ENCODE results near the gene BIRC6. TPM values are rescaled to one million over a fixed set of nuclear protein-coding genes. Genes with fewer than 3 reads are reported as not detected.

The BIRC6 gene
- total RNA-seq, 2 experiments from 2014 or later = 81.2 to 125 TPM

DNA sequence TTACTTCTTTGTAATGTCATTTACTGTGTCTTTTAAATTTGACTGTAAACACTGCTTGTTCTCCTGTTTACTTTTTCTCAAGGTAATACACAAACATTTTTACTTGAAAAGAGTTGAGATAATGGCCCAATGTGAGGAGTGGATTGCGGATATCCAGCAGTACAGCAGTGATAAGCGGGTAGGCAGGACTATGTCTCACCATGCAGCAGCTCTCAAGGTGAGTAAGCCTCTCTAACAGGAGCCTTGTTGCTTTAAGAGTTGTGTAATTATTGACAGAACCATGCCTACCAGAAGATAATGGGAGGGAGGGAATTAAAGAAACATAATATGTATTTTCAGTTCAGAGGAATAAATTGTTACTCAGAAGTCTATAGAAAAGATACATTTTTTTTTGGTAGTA is 254.5 kb downstream of the BIRC6 start:
- TF ChIP-seq, protein P1, sequence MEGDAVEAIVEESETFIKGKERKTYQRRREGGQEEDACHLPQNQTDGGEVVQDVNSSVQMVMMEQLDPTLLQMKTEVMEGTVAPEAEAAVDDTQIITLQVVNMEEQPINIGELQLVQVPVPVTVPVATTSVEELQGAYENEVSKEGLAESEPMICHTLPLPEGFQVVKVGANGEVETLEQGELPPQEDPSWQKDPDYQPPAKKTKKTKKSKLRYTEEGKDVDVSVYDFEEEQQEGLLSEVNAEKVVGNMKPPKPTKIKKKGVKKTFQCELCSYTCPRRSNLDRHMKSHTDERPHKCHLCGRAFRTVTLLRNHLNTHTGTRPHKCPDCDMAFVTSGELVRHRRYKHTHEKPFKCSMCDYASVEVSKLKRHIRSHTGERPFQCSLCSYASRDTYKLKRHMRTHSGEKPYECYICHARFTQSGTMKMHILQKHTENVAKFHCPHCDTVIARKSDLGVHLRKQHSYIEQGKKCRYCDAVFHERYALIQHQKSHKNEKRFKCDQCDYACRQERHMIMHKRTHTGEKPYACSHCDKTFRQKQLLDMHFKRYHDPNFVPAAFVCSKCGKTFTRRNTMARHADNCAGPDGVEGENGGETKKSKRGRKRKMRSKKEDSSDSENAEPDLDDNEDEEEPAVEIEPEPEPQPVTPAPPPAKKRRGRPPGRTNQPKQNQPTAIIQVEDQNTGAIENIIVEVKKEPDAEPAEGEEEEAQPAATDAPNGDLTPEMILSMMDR (conservative IDR thresholded peaks at IDR 0.05; ENCODE audit: low read length) = no peak
- TF ChIP-seq EZH2phosphoT487 (IDR thresholded peaks at IDR 0.05; ENCODE audit: borderline replicate concordance, low read depth, low read length) = no peak
- Histone ChIP-seq H3K4me1 (ENCODE audit: insufficient read depth, low read length, poor library complexity, severe bottlenecking) (no peaks in the 10 kb centered on the region), H3K27ac (ENCODE audit: low read depth, low read length, poor library complexity, severe bottlenecking) (no peak overlapping the region), H3K4me3 (ENCODE audit: low read depth, low read length, poor library complexity, severe bottlenecking) (no peak overlapping the region), H3K9me3 (ENCODE audit: low read length) (no peaks in the 10 kb centered on the region), H3K36me3 (ENCODE audit: insufficient read depth, low read length) (peaks cover 87% of the 10 kb centered on the region), H4K20me1 (ENCODE audit: insufficient read depth, low read length) (no peaks in the 10 kb centered on the region), H2AFZ (ENCODE audit: low read length) (no peak overlapping the region), H3K4me2 (ENCODE audit: low read length) (no peak overlapping the region), H3K9me2 (ENCODE audit: insufficient read depth, low read length) (no peaks in the 10 kb centered on the region), H3K79me2 (ENCODE audit: insufficient read depth, low read depth, low read length) (no peaks in the 10 kb centered on the region)
- CTCF ChIA-PET (ENCODE audit: unreplicated experiment) = no interaction called here
- DNase-seq (ENCODE audit: low spot score) = no peak
- POLR2A ChIA-PET = no interaction called here
- intact Hi-C loops (cut with micrococcal nuclease; ENCODE audit: unreplicated experiment) = no loop called here
- no TSS peak for BruUV-seq (replicated peaks)

DNA sequence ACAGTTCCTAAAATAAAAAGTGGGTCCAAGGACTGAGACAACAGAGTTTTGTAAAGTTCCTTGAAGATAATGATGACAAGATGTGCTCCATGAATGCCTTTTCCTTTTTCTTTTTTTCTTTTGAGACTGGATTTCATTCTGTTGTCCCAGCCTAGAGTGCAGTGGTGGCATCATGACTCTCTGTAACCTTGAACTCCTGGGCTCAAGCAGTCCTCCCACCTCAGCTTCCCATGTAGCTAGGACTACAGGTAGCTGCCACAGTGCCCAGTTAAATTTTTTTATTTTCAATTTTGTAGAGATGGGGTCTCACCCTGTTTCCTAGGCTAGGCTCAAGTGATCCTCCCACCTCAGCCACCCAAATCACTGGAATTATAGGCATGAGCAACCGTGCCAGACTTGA is 254.9 kb downstream of the BIRC6 start:
- no peak overlapping the region for H2AFZ ChIP-seq (ENCODE audit: low read length)
- no peaks in the 10 kb centered on the region for H3K9me3 ChIP-seq (ENCODE audit: low read length)
- no peak overlapping the region for H3K4me2 ChIP-seq (ENCODE audit: low read length)
- no peak for TF ChIP-seq EZH2phosphoT487 (IDR thresholded peaks at IDR 0.05; ENCODE audit: borderline replicate concordance, low read depth, low read length)
- TF ChIP-seq, protein P1 (conservative IDR thresholded peaks at IDR 0.05; ENCODE audit: low read length) = no peak
- no TSS peak for BruUV-seq (replicated peaks)
- no peaks in the 10 kb centered on the region for H4K20me1 ChIP-seq (ENCODE audit: insufficient read depth, low read length)
- no peaks in the 10 kb centered on the region for H3K4me1 ChIP-seq (ENCODE audit: insufficient read depth, low read length, poor library complexity, severe bottlenecking)
- H3K36me3 ChIP-seq (ENCODE audit: insufficient read depth, low read length) = peaks cover 87% of the 10 kb centered on the region
- CTCF ChIA-PET (ENCODE audit: unreplicated experiment) = no interaction called here
- no peak overlapping the region for H3K27ac ChIP-seq (ENCODE audit: low read depth, low read length, poor library complexity, severe bottlenecking)
- no peaks in the 10 kb centered on the region for H3K9me2 ChIP-seq (ENCODE audit: insufficient read depth, low read length)
- POLR2A ChIA-PET = no interaction called here
- H3K79me2 ChIP-seq (ENCODE audit: insufficient read depth, low read depth, low read length) = no peaks in the 10 kb centered on the region
- intact Hi-C loops (cut with micrococcal nuclease; ENCODE audit: unreplicated experiment) = no loop called here
- no peak overlapping the region for H3K4me3 ChIP-seq (ENCODE audit: low read depth, low read length, poor library complexity, severe bottlenecking)
- no peak for DNase-seq (ENCODE audit: low spot score)

DNA sequence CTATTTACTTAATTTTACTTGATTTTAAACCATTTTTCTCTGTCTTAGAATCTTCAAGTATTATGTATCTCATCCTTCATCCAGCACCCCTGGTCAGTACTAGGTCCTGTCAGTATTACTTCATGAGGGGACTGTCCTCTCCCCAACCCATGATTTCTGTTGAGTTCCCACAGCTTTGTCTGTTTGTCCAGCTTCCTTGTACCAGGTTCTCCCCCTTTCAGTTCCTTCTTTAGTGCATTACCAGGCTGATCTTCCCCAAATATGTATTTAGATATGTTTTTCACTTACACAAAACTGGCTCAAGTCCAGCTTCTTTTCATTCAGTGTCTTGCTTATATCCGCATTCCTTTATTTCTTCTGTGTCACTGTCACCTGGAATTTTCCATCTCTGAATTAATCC is 257.3 kb downstream of the BIRC6 start:
- Histone ChIP-seq H3K4me3 (ENCODE audit: low read depth, low read length, poor library complexity, severe bottlenecking) (no peak overlapping the region), H3K4me1 (ENCODE audit: insufficient read depth, low read length, poor library complexity, severe bottlenecking) (no peaks in the 10 kb centered on the region), H4K20me1 (ENCODE audit: insufficient read depth, low read length) (no peaks in the 10 kb centered on the region), H3K9me3 (ENCODE audit: low read length) (no peaks in the 10 kb centered on the region), H3K79me2 (ENCODE audit: insufficient read depth, low read depth, low read length) (no peaks in the 10 kb centered on the region), H3K27ac (ENCODE audit: low read depth, low read length, poor library complexity, severe bottlenecking) (no peak overlapping the region), H3K9me2 (ENCODE audit: insufficient read depth, low read length) (no peaks in the 10 kb centered on the region), H3K36me3 (ENCODE audit: insufficient read depth, low read length) (peaks cover 91% of the 10 kb centered on the region), H3K4me2 (ENCODE audit: low read length) (no peak overlapping the region), H2AFZ (ENCODE audit: low read length) (no peak overlapping the region)
- no TSS peak for BruUV-seq (replicated peaks)
- TF ChIP-seq, protein P1 (conservative IDR thresholded peaks at IDR 0.05; ENCODE audit: low read length) = no peak
- no peak for TF ChIP-seq EZH2phosphoT487 (IDR thresholded peaks at IDR 0.05; ENCODE audit: borderline replicate concordance, low read depth, low read length)
- no peak for DNase-seq (ENCODE audit: low spot score)
- intact Hi-C loops (cut with micrococcal nuclease; ENCODE audit: unreplicated experiment) = no loop called here
- CTCF ChIA-PET (ENCODE audit: unreplicated experiment) = no interaction called here
- POLR2A ChIA-PET = interaction anchor here (0.6 to 1.5 kb wide), 3 partner anchors 10 to 777 kb away, joined by 5 to 7 read pairs (median 5); no protein-coding TSS in a partner anchor
